Mesenchymal stem cell (in vitro differentiated cells and primary cell): ENCODE data around the gene B3GAT2.

Source experiments
- DNase-seq: peaks from one replicate; pipeline ENCODE4 v3.0.0-alpha.2; 2013
- H2AFZ ChIP-seq: one replicate; pipeline ENCODE4 v1.6.1; 2013; ENCODE audit warnings: low read depth, mild to moderate bottlenecking, control low read depth, inconsistent platforms, low read length, moderate library complexity
- H2AK5ac ChIP-seq: 2 replicates; pipeline ENCODE4 v1.6.1; 2013; ENCODE audit warnings: low read length, moderate library complexity, mild to moderate bottlenecking, inconsistent platforms; ENCODE audit not compliant: severe bottlenecking
- H2BK120ac ChIP-seq: one replicate; pipeline ENCODE4 v1.6.1; 2013; ENCODE audit warnings: low read depth, mild to moderate bottlenecking, inconsistent platforms, low read length, moderate library complexity
- H2BK12ac ChIP-seq, 2 experiments: one replicate each; pipeline ENCODE4 v1.6.1; 2013; ENCODE audit warnings: inconsistent platforms in 2 of 2, low read length in 2 of 2, mild to moderate bottlenecking in 2 of 2, moderate library complexity in 2 of 2, control low read depth in 1 of 2
- H2BK15ac ChIP-seq: one replicate; pipeline ENCODE4 v1.6.1; 2013; ENCODE audit warnings: mild to moderate bottlenecking, low read depth, inconsistent platforms; ENCODE audit not compliant: poor library complexity, severe bottlenecking
- H2BK5ac ChIP-seq: 2 replicates; pipeline ENCODE4 v1.6.1; 2013; ENCODE audit warnings: low read depth, mild to moderate bottlenecking, low read length, control low read depth, inconsistent platforms; ENCODE audit not compliant: poor library complexity, severe bottlenecking
- H3K14ac ChIP-seq, 2 experiments: one replicate each; pipeline ENCODE4 v1.6.1; 2013; ENCODE audit warnings: inconsistent platforms in 2 of 2, low read length in 2 of 2, control low read depth in 1 of 2, mild to moderate bottlenecking in 1 of 2, moderate library complexity in 1 of 2
- H3K18ac ChIP-seq, 2 experiments: one replicate each; pipeline ENCODE4 v1.6.1; 2013; ENCODE audit warnings: inconsistent platforms in 2 of 2, low read length in 2 of 2, control low read depth in 1 of 2, low read depth in 1 of 2, mild to moderate bottlenecking in 1 of 2
- H3K23ac ChIP-seq, 2 experiments: one replicate each; pipeline ENCODE4 v1.6.1; 2013; ENCODE audit warnings: inconsistent platforms in 2 of 2, low read length in 2 of 2, mild to moderate bottlenecking in 2 of 2, moderate library complexity in 2 of 2, control low read depth in 1 of 2
- H3K27ac ChIP-seq: 2 replicates; pipeline ENCODE4 v1.5.1; 2013; ENCODE audit warnings: mild to moderate bottlenecking, moderate library complexity, low read length, control low read depth, inconsistent platforms; ENCODE audit not compliant: poor library complexity, severe bottlenecking
- H3K27me3 ChIP-seq, 2 experiments: 2 replicates each; pipeline versions ENCODE4 v1.6.1 to v1.7.0; 2013; ENCODE audit warnings: low read length in 2 of 2, mild to moderate bottlenecking in 2 of 2, moderate library complexity in 2 of 2, control low read depth in 1 of 2, inconsistent platforms in 1 of 2; ENCODE audit not compliant: control insufficient read depth in 1 of 2, insufficient read depth in 1 of 2
- H3K36me3 ChIP-seq, 2 experiments: 2 replicates each; pipeline versions ENCODE4 v1.6.1 to v1.7.0; 2013; ENCODE audit warnings: low read length in 2 of 2, control low read depth in 1 of 2, inconsistent platforms in 1 of 2, low read depth in 1 of 2, mild to moderate bottlenecking in 1 of 2; ENCODE audit not compliant: insufficient read depth in 2 of 2, control insufficient read depth in 1 of 2
- H3K4ac ChIP-seq, 2 experiments: one replicate each; pipeline ENCODE4 v1.6.1; 2013; ENCODE audit warnings: inconsistent platforms in 2 of 2, low read length in 2 of 2, mild to moderate bottlenecking in 2 of 2, moderate library complexity in 2 of 2, control low read depth in 1 of 2, low read depth in 1 of 2
- H3K4me1 ChIP-seq: 2 replicates; pipeline ENCODE4 v1.6.1; 2013; ENCODE audit warnings: low read depth, low read length, control low read depth; ENCODE audit not compliant: control insufficient read depth, insufficient read depth
- H3K4me2 ChIP-seq: 2 replicates; pipeline ENCODE4 v1.6.1; 2013; ENCODE audit warnings: low read length, mild to moderate bottlenecking, inconsistent platforms; ENCODE audit not compliant: poor library complexity, severe bottlenecking
- H3K4me3 ChIP-seq, 2 experiments: 2 replicates each; pipeline versions ENCODE4 v1.5.1 to v1.7.0; 2013; ENCODE audit warnings: low read length in 2 of 2, mild to moderate bottlenecking in 2 of 2, control low read depth in 1 of 2, low read depth in 1 of 2; ENCODE audit not compliant: insufficient read depth in 1 of 2
- H3K79me1 ChIP-seq: replicated peaks from 2 replicates; pipeline ENCODE4 v1.6.1; 2013; ENCODE audit warnings: mild to moderate bottlenecking, control low read depth, low read length, inconsistent platforms; ENCODE audit not compliant: poor library complexity, severe bottlenecking
- H3K9ac ChIP-seq: 2 replicates; pipeline ENCODE4 v1.7.0; 2013; ENCODE audit warnings: mild to moderate bottlenecking, low read length, moderate library complexity
- H3K9me3 ChIP-seq: 2 replicates; pipeline ENCODE4 v1.7.0; 2013; ENCODE audit warnings: mild to moderate bottlenecking, low read length; ENCODE audit not compliant: control insufficient read depth
- H4K8ac ChIP-seq: one replicate; pipeline ENCODE4 v1.6.1; 2013; ENCODE audit warnings: inconsistent platforms, mild to moderate bottlenecking, low read length, moderate library complexity
- H4K91ac ChIP-seq: one replicate; pipeline ENCODE4 v1.6.1; 2013; ENCODE audit warnings: mild to moderate bottlenecking, low read length, inconsistent platforms
- WGBS: methylation state at CpG from one replicate; pipeline ENCODE4 v1.1.7; 2013; ENCODE audit warnings: mixed read lengths; 5-methylcytosine and 5-hydroxymethylcytosine counted together

The B3GAT2 gene

DNA sequence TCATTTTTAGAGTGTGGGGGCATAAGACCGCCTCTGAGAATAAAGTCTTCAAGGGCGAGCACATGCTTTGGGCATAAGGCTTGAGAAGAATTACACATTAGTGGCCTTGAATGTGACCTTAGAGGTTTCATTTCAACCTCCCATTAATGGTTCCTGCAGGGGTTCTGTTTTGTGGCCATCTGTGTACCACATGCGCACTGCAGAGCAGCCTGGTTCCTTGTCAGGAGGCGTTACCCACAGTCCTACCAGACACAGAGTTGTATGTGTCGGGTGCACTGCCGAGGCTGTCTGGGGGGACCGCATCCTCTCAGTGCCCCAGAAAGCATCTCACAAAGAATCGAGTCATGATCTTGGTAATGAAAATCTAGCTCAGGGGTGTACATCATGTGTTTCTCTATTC lies 115.7 kb downstream of the B3GAT2 start:
- H2AFZ ChIP-seq = no peak overlapping the region
- no peak overlapping the region for H3K18ac ChIP-seq

DNA sequence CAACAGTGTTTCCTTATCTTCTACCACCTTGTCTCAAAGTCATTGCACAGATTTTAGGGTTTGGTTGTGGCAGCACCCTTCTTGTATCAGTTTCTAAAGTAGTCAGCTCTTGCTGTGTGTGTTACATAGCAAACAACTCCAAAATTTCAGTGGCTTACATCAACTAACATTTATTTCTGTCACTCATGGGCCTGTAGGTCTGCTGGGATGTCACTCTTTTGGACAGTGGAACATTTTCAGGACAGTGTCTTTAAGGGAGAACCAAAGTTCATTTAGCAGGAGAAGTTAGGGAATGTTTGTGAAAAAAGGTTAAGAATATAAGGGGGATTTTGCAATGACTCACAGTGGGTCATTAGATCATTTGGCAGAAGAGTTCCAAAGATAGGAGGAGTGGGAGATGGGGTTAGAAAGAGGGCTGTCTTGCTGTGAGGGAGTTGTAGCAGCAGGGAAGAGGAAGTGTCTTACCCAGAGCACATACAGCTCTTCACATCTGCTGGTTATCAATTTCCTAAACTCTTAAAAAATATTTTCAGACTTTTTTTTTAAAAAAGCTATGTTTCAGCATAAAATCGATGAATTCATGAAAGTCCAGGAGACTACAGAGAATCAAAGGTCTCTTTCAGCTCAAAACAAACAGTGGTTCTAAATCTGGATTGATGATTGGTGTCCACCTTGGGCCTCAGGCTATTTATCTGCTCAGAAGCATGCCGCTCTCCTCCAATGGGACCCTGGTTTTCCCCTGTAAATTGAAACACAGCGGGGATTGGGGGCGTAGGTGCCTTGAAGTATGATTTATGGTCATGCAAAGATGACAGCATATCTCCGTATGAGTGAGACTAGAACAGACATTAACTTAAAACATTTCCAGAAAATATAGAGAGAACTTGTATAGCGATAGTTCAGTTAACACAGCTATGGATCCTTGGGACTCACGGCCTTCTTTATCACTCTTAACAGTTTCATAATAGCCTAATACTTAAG lies 117.3 kb downstream of the B3GAT2 start:
- Histone ChIP-seq H4K91ac (no peak overlapping the region), H2BK120ac (no peak overlapping the region), H3K14ac (no peak overlapping the region), H2AK5ac (no peak overlapping the region), H2BK5ac (no peak overlapping the region), H3K4ac (no peak overlapping the region), H3K4me3 (no peak overlapping the region), H2AFZ (no peak overlapping the region), H2BK12ac (no peak overlapping the region), H3K4me1 (no peaks in the 10 kb centered on the region), H3K23ac (no peak overlapping the region), H2BK15ac (no peak overlapping the region), H3K36me3 (no peaks in the 10 kb centered on the region), H3K27me3 (no peaks in the 10 kb centered on the region), H3K9me3 (no peaks in the 10 kb centered on the region), H3K79me1 (peaks cover 7% of the 10 kb centered on the region), H3K27ac (no peak overlapping the region), H4K8ac (no peak overlapping the region), H3K4me2 (no peak overlapping the region), H3K18ac (no peak overlapping the region), H3K9ac (no peak overlapping the region)
- DNase-seq = no peak
- 100% methylated on average over 6 of the region's 7 CpGs for WGBS

More for the DNA sequence above, 115.7 kb downstream of the B3GAT2 start:
- no peak overlapping the region for H2BK15ac ChIP-seq
- no peaks in the 10 kb centered on the region for H3K9me3 ChIP-seq
- H2BK5ac ChIP-seq = no peak overlapping the region
- H2AK5ac ChIP-seq = no peak overlapping the region
- H3K9ac ChIP-seq = no peak overlapping the region
- no peaks in the 10 kb centered on the region for H3K27me3 ChIP-seq
- no peak for DNase-seq
- no peak overlapping the region for H2BK12ac ChIP-seq
- no peak overlapping the region for H3K27ac ChIP-seq
- peaks cover 7% of the 10 kb centered on the region for H3K79me1 ChIP-seq
- no peak overlapping the region for H3K4me2 ChIP-seq
- H3K4ac ChIP-seq = no peak overlapping the region
- H3K23ac ChIP-seq = no peak overlapping the region
- H3K4me3 ChIP-seq = no peak overlapping the region
- no peaks in the 10 kb centered on the region for H3K4me1 ChIP-seq
- H2BK120ac ChIP-seq = no peak overlapping the region
- peaks cover 0 to 3% of the 10 kb centered on the region in 2 experiments for H3K36me3 ChIP-seq
- 96% methylated on average over 6 of the region's 8 CpGs for WGBS
- no peak overlapping the region for H3K14ac ChIP-seq
- H4K91ac ChIP-seq = no peak overlapping the region
- H4K8ac ChIP-seq = no peak overlapping the region

DNA sequence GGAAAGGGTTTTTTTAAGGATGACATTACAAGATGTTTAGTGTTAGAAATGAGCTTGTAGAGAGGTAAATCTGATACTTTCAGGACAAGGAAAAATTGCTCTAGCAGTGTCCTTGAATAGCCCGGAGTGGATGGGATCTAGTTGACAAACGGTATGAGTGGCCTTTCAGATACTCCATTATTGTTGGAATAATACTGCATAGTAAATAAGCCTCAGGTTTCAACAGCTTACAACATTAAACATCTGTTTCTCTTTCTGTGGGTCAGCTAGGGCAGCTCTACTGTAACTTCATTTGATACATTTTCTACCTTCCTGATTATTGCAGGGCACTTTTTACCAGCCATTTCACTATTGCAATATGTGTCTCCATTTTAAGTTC lies 118.0 kb downstream of the B3GAT2 start:
- no peak overlapping the region for H2BK12ac ChIP-seq
- no peak overlapping the region for H4K8ac ChIP-seq
- no peak overlapping the region for H2BK15ac ChIP-seq
- no peaks in the 10 kb centered on the region for H3K27me3 ChIP-seq
- H2AFZ ChIP-seq = no peak overlapping the region
- H3K18ac ChIP-seq = no peak overlapping the region
- H2BK120ac ChIP-seq = no peak overlapping the region
- no peak overlapping the region for H3K23ac ChIP-seq
- no peak overlapping the region for H2BK5ac ChIP-seq
- H3K4me1 ChIP-seq = no peaks in the 10 kb centered on the region
- no peak overlapping the region for H3K27ac ChIP-seq
- no peak overlapping the region for H3K4ac ChIP-seq
- H3K9ac ChIP-seq = no peak overlapping the region
- no peak overlapping the region for H3K4me3 ChIP-seq
- no peaks in the 10 kb centered on the region for H3K36me3 ChIP-seq
- H3K9me3 ChIP-seq = no peaks in the 10 kb centered on the region
- H2AK5ac ChIP-seq = no peak overlapping the region
- no peak overlapping the region for H3K14ac ChIP-seq
- no peak for DNase-seq
- 100% methylated on average over 1 of the region's 2 CpGs for WGBS
- peaks cover 7% of the 10 kb centered on the region for H3K79me1 ChIP-seq
- no peak overlapping the region for H4K91ac ChIP-seq
- no peak overlapping the region for H3K4me2 ChIP-seq

DNA sequence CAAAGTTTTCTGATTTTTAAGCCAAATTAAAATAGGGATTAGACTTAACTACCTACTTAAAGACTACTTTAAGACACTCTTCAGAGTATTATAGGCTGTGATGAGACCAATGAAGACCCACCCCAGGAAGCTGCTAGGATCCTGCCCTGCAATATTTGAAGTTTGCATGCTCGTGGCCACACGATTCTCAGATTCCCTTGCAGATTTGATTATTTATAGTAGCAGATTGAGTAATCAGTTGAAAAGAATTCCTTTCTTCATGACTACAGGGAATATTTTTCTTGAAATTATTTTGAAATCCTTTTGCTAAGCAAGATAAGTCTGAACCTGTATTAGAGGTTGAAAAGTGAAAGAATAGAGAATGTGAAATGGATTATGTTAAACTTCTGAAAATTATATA lies 122.3 kb downstream of the B3GAT2 start:
- H3K36me3 ChIP-seq = no peaks in the 10 kb centered on the region
- H3K27ac ChIP-seq = no peak overlapping the region
- no peak overlapping the region for H4K8ac ChIP-seq
- H2BK12ac ChIP-seq = no peak overlapping the region
- no peak overlapping the region for H2AFZ ChIP-seq
- no peak overlapping the region for H2BK5ac ChIP-seq
- no peak overlapping the region for H3K18ac ChIP-seq
- H2AK5ac ChIP-seq = no peak overlapping the region
- no peaks in the 10 kb centered on the region for H3K9me3 ChIP-seq
- H4K91ac ChIP-seq = no peak overlapping the region
- H3K79me1 ChIP-seq = peaks cover 5% of the 10 kb centered on the region
- no peak overlapping the region for H2BK120ac ChIP-seq
- no peaks in the 10 kb centered on the region for H3K4me1 ChIP-seq
- H3K23ac ChIP-seq = no peak overlapping the region
- H3K14ac ChIP-seq = no peak overlapping the region
- WGBS = 90% methylated on average over 2 of the region's 2 CpGs
- H3K4ac ChIP-seq = no peak overlapping the region
- H3K4me2 ChIP-seq = no peak overlapping the region
- peak; percentile 4 for DNase-seq
- H3K9ac ChIP-seq = peak overlapping the region; percentile 27
- H3K4me3 ChIP-seq = peak overlapping the region in 1 of 2 experiments; percentile 35
- H3K27me3 ChIP-seq = no peaks in the 10 kb centered on the region
- H2BK15ac ChIP-seq = no peak overlapping the region
